ENCODE measurements around the gene KLF17. TPM values are rescaled to one million over a fixed set of nuclear protein-coding genes. Genes with fewer than 3 reads are reported as not detected.

The KLF17 gene
- total and polyA plus RNA-seq, 2 of the 8 experiments (the other 6 are each of a cell fraction or from before 2014, with no cell fraction given) = not detected

GRCh38 chr1:44157903-44158302 is 39.3 kb downstream of the KLF17 start:
- Histone ChIP-seq H3K4me1 (replicated peaks in 1 of 4; ENCODE audit: control insufficient read depth in 3 of 4, insufficient read depth in 4 of 4, low read length in 3 of 4) (peaks cover 0 to 5% (median 0%) of the 10 kb centered on the region in 4 experiments; a peak in 1 of 7 replicates), H2AK5ac (ENCODE audit: low read depth, low read length) (no peak overlapping the region), H4K20me1 (replicated peaks in 1 of 2; ENCODE audit: control insufficient read depth in 1 of 2, insufficient read depth in 2 of 2, low read length in 2 of 2) (no peaks in the 10 kb centered on the region), H4K91ac (replicated peaks; ENCODE audit: insufficient read length, low read length) (no peak overlapping the region), H3K79me1 (ENCODE audit: low read depth, low read length) (no peaks in the 10 kb centered on the region), H3K18ac (ENCODE audit: extremely low read depth, low read length) (no peak overlapping the region), H2BK12ac (ENCODE audit: low read depth, low read length) (no peak overlapping the region), H2BK120ac (replicated peaks; ENCODE audit: low read depth, low read length) (no peak overlapping the region), H4K8ac (ENCODE audit: extremely low read depth, insufficient read depth, low read length) (no peak overlapping the region), H2AFZ (ENCODE audit: low read length) (no peak overlapping the region), H3K27me3 (replicated peaks in 1 of 4; ENCODE audit: control insufficient read depth in 3 of 4, extremely low read depth in 1 of 4, insufficient read depth in 3 of 4, low read length in 3 of 4) (no peaks in the 10 kb centered on the region), H3K4me3 (ENCODE audit: extremely low read depth in 1 of 4, insufficient read depth in 2 of 4, low read depth in 3 of 4, low read length in 4 of 4) (no peak overlapping the region), H3K79me2 (ENCODE audit: control insufficient read depth in 1 of 2, insufficient read depth in 2 of 2, low read length in 2 of 2) (no peaks in the 10 kb centered on the region), H3K56ac (replicated peaks; ENCODE audit: insufficient read length, low read depth, low read length) (no peak overlapping the region), H3K36me3 (ENCODE audit: control insufficient read depth in 2 of 4, insufficient read depth in 4 of 4, low read length in 3 of 4) (no peaks in the 10 kb centered on the region), H3K14ac (ENCODE audit: insufficient read length) (no peak overlapping the region), H4K5ac (ENCODE audit: insufficient read length, low read depth, low read length) (no peak overlapping the region), H3K23me2 (ENCODE audit: low read depth, low read length) (no peaks in the 10 kb centered on the region), H3K4ac (replicated peaks; ENCODE audit: insufficient read length, low read depth, low read length) (no peak overlapping the region), H3K23ac (ENCODE audit: insufficient read length) (no peak overlapping the region), H3K9me3 (ENCODE audit: insufficient read depth in 2 of 2, low read depth in 1 of 2, low read length in 1 of 2) (no peaks in the 10 kb centered on the region), H2BK20ac (ENCODE audit: low read length) (no peak overlapping the region), H3K4me2 (ENCODE audit: insufficient read depth in 1 of 2, low read depth in 2 of 2, low read length in 2 of 2) (no peak overlapping the region), H2BK15ac (ENCODE audit: low read length) (no peak overlapping the region), H3K9ac (replicated peaks in 1 of 4; ENCODE audit: extremely low read depth in 1 of 4, low read depth in 3 of 4, low read length in 3 of 4) (no peak overlapping the region), H2BK5ac (ENCODE audit: low read depth, low read length) (no peak overlapping the region), H3K27ac (ENCODE audit: low read depth, low read length) (no peak overlapping the region)
- WGBS, 2 experiments (ENCODE audit: extremely low coverage in 1 of 2, insufficient coverage in 1 of 2, insufficient read length in 1 of 2, insufficient replicate concordance in 2 of 2, low coverage in 1 of 2, low lambda C conversion rate in 2 of 2, missing lambda C conversion rate in 1 of 2) = 87% methylated on average over 1 of the region's 1 CpG; no CpG with 5 or more reads in 1 of the 2 experiments
- DNase-seq (ENCODE audit: low read depth in 1 of 2, low spot score in 2 of 2) = no peak
- CTCF ChIA-PET (ENCODE audit: partially characterized antibody) = interaction anchor here (2.4 kb wide), 1 partner anchor 12 kb away, joined by 10 read pairs; no protein-coding TSS in a partner anchor
- FAIRE-seq = no peak
- POLR2A ChIA-PET (ENCODE audit: partially characterized antibody) = interaction anchor here (2.0 kb wide), 1 partner anchor 12 kb away, joined by 4 read pairs; no protein-coding TSS in a partner anchor
- TF ChIP-seq YY1 (IDR thresholded peaks at IDR 0.05; ENCODE audit: low read depth, low read length) (no peak), ATF3 (IDR thresholded peaks at IDR 0.05; ENCODE audit: insufficient read depth, low read depth, low read length) (no peak), NANOG (IDR thresholded peaks at IDR 0.05; ENCODE audit: insufficient read depth, low read depth, low read length, poor library complexity, severe bottlenecking) (no peak), HDAC6 (IDR thresholded peaks at IDR 0.05; ENCODE audit: low read depth, low read length) (no peak), ZNF274 (IDR thresholded peaks at IDR 0.05; ENCODE audit: borderline replicate concordance, extremely low read depth, low read length) (no peak), MAFK (IDR thresholded peaks at IDR 0.05; ENCODE audit: low read depth, low read length) (no peak), SIX5 (IDR thresholded peaks at IDR 0.05; ENCODE audit: low read depth, low read length) (no peak), SP4 (IDR thresholded peaks at IDR 0.05; ENCODE audit: low read length) (no peak), SIN3A (conservative IDR thresholded peaks at IDR 0.05 in 1 of 2, IDR thresholded peaks at IDR 0.05 in 1 of 2; ENCODE audit: low read depth in 1 of 2, low read length in 2 of 2) (no peak), CEBPB (IDR thresholded peaks at IDR 0.05; ENCODE audit: low read depth, low read length) (no peak), RXRA (IDR thresholded peaks at IDR 0.05; ENCODE audit: insufficient read depth, low read depth, low read length) (no peak), TEAD4 (IDR thresholded peaks at IDR 0.05; ENCODE audit: low read depth, low read length) (no peak), GABPA (IDR thresholded peaks at IDR 0.05; ENCODE audit: borderline replicate concordance, insufficient read depth, low read length) (no peak)
- TF ChIP-seq, protein P1, sequence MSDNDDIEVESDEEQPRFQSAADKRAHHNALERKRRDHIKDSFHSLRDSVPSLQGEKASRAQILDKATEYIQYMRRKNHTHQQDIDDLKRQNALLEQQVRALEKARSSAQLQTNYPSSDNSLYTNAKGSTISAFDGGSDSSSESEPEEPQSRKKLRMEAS (IDR thresholded peaks at IDR 0.05) = no peak

Data from H1 (cell line).